Upper lobe of left lung (tissue), 4 donors: Measurements from ENCODE around the gene PRDM16.

Experiments used
- EP300 ChIP-seq, 4 donors: sonication (generic); formaldehyde crosslinking; IDR thresholded peaks; one replicate each; pipeline ENCODE4 v1.5.1; 2017; ENCODE audit warnings: antibody characterized with exemption in 4 of 4, control low read depth in 2 of 4
- POLR2A ChIP-seq, 4 donors: fragments of 450-650 bp; IDR thresholded peaks; one replicate each; pipeline ENCODE4 v1.5.1; 2016 to 2017; ENCODE audit warnings: antibody characterized with exemption in 4 of 4, mild to moderate bottlenecking in 2 of 4
- POLR2AphosphoS5 ChIP-seq, 2 donors: sonication (generic); formaldehyde crosslinking; IDR thresholded peaks; one replicate each; pipeline ENCODE4 v1.5.1; 2017; ENCODE audit warnings: antibody characterized with exemption in 2 of 2
- TF ChIP-seq, protein P1 (sequence below), 6 experiments: fragments of 450-650 bp in 4 of 6; fragments of 200-600 bp in 2 of 6; sonication (generic) in 2 of 6; IDR thresholded peaks; one replicate each; pipeline ENCODE4 v1.5.1; 2016 to 2019; ENCODE audit warnings: antibody characterized with exemption in 6 of 6

DNA sequence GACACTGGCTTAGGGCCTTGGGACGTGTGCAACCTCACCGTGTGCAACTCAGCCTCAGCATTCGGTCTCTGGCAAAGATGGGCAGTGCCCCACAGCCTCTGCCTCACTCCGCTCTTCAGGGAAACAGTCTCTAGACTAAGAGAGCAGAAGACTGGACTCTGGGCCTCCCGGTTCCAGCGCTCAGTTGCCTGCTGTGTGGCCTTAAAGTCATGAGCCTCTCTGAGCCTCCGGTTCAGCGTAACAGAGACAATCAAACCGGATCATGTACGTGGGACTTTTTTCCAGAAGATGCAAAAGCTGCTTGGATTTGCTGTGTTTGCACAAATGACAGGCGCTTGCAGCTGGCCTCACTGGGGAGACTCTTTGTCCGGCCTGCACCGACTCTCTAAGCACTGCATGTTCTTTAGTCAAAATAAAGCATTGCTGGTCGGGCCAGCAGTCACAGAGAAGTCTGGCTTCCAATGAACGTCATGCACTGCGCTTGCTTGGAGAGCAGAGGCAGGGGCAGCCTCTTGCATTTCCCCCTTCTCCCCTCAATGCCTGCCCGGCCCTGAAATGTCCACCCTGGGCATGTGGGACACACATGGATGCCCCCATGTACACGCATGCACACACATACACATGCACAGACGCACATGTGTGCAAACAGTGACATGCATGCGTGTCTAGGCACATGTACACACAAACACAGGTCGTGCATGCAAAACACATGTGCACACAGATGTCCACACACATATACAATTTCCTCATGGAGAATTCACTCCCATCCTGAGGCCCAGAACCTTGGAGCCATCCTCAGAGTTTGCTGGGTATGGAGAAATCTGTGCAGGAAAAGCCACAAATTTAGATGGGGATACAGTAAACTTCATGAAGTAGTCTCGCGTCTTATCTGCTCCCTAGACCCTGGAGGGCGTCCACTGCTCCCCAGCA, 152.4 kb downstream of the PRDM16 start:
- TF ChIP-seq, protein P1, sequence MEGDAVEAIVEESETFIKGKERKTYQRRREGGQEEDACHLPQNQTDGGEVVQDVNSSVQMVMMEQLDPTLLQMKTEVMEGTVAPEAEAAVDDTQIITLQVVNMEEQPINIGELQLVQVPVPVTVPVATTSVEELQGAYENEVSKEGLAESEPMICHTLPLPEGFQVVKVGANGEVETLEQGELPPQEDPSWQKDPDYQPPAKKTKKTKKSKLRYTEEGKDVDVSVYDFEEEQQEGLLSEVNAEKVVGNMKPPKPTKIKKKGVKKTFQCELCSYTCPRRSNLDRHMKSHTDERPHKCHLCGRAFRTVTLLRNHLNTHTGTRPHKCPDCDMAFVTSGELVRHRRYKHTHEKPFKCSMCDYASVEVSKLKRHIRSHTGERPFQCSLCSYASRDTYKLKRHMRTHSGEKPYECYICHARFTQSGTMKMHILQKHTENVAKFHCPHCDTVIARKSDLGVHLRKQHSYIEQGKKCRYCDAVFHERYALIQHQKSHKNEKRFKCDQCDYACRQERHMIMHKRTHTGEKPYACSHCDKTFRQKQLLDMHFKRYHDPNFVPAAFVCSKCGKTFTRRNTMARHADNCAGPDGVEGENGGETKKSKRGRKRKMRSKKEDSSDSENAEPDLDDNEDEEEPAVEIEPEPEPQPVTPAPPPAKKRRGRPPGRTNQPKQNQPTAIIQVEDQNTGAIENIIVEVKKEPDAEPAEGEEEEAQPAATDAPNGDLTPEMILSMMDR (IDR thresholded peaks at IDR 0.05): no peak
- TF ChIP-seq POLR2AphosphoS5 (IDR thresholded peaks at IDR 0.05) (no peak), POLR2A (IDR thresholded peaks at IDR 0.05) (no peak), EP300 (IDR thresholded peaks at IDR 0.05) (no peak)
